Peyer's patch (tissue), 4 donors: ENCODE measurements around the gene NFATC3. TPM values are rescaled to one million over a fixed set of nuclear protein-coding genes. Genes with fewer than 3 reads are reported as not detected.
A peak's percentile ranks its signal among the peaks of the same experiment; 100 is the strongest.

Experiments
- DNase-seq, 3 donors: peaks; one replicate each; pipeline ENCODE4 v3.0.0-alpha.2; 2017 to 2019
- H3K27ac ChIP-seq, 4 donors: fragments of 200-600 bp; sonication (generic); one replicate each; pipeline ENCODE4 v1.5.1; 2016 to 2019
- H3K27me3 ChIP-seq, 2 donors: fragments of 200-600 bp; sonication (generic); one replicate each; pipeline ENCODE4 v1.5.1; 2019
- H3K36me3 ChIP-seq, 3 donors: fragments of 200-600 bp; sonication (generic); one replicate each; pipeline ENCODE4 v1.5.1; 2016 to 2019
- H3K4me1 ChIP-seq, 4 donors: fragments of 200-600 bp; sonication (generic); one replicate each; pipeline ENCODE4 v1.5.1; 2016 to 2019
- H3K4me3 ChIP-seq, 4 donors: fragments of 200-600 bp; sonication (generic); 1 replicate in 3 of 4; 2 replicates in 1 of 4; pipeline ENCODE4 v1.5.1; 2016 to 2019; ENCODE audit warnings: mild to moderate bottlenecking in 1 of 4
- H3K9me3 ChIP-seq, 4 donors: fragments of 200-600 bp; sonication (generic); one replicate each; pipeline ENCODE4 v1.5.1; 2016 to 2019; ENCODE audit warnings: mild to moderate bottlenecking in 1 of 4
- CTCF ChIP-seq, 6 experiments: fragments of 450-650 bp in 4 of 6; fragments of 200-600 bp in 2 of 6; sonication (generic) in 1 of 6; IDR thresholded peaks; one replicate each; pipeline ENCODE4 v1.5.1; 2017 to 2019; ENCODE audit warnings: antibody characterized with exemption in 6 of 6, mild to moderate bottlenecking in 3 of 6, moderate library complexity in 1 of 6
- POLR2A ChIP-seq, 2 donors: fragments of 450-650 bp; IDR thresholded peaks; one replicate each; pipeline ENCODE4 v1.5.1; 2017; ENCODE audit warnings: antibody characterized with exemption in 2 of 2, mild to moderate bottlenecking in 2 of 2, moderate library complexity in 2 of 2
- total RNA-seq, 4 donors: library from RNA; depleted of rRNA; stranded (reverse); fragments of >200 nt; gene quantifications; one replicate each; pipeline ENCODE4 v1.1.0, GENCODE V29; 2016

Gene NFATC3
- total RNA-seq, 4 donors from 2014 or later: 40.5 to 72.0 (median 61.0) TPM

GRCh38 chr16:68255712-68256111 is 170.5 kb downstream of the NFATC3 start:
- DNase-seq: no peak
- Histone ChIP-seq H3K4me1 (peaks cover 0 to 15% (median 9%) of the 10 kb centered on the region in 4 donors), H3K27ac (no peak overlapping the region), H3K36me3 (peaks cover 0 to 45% (median 0%) of the 10 kb centered on the region in 3 donors), H3K4me3 (no peak overlapping the region), H3K9me3 (no peaks in the 10 kb centered on the region), H3K27me3 (no peaks in the 10 kb centered on the region)
- TF ChIP-seq POLR2A (IDR thresholded peaks at IDR 0.05): no peak
- TF ChIP-seq CTCF (IDR thresholded peaks at IDR 0.05): no peak

- no peak overlapping the region for H3K4me3 ChIP-seq
- peak in 2 of 3 donors; percentile 75 to 77 for DNase-seq
- peaks cover 0 to 33% (median 0%) of the 10 kb centered on the region in 3 donors for H3K36me3 ChIP-seq
- H3K27me3 ChIP-seq: no peaks in the 10 kb centered on the region
- peak overlapping the region; percentile 64 to 79 (median 71) for H3K27ac ChIP-seq
- H3K9me3 ChIP-seq: no peaks in the 10 kb centered on the region
- TF ChIP-seq CTCF (IDR thresholded peaks at IDR 0.05): no peak
- TF ChIP-seq POLR2A (IDR thresholded peaks at IDR 0.05): no peak
- H3K4me1 ChIP-seq: peaks cover 0 to 15% (median 9%) of the 10 kb centered on the region in 4 donors
Measured at GRCh38 chr16:68257251-68257905, 172.2 kb downstream of the NFATC3 start.

GRCh38 chr16:68257906-68258800 is 173.0 kb downstream of the NFATC3 start:
- TF ChIP-seq POLR2A (IDR thresholded peaks at IDR 0.05) (peak in 1 of 2 donors; percentile 13), CTCF (IDR thresholded peaks at IDR 0.05) (no peak)
- H3K27ac ChIP-seq: peak overlapping the region; percentile 64 to 79 (median 71)
- no peaks in the 10 kb centered on the region for H3K27me3 ChIP-seq

GRCh38 chr16:68259007-68259825 is 174.0 kb downstream of the NFATC3 start:
- Histone ChIP-seq H3K9me3 (no peaks in the 10 kb centered on the region), H3K27me3 (no peaks in the 10 kb centered on the region), H3K4me3 (no peak overlapping the region), H3K36me3 (peaks cover 0 to 33% (median 0%) of the 10 kb centered on the region in 3 donors), H3K27ac (no peak overlapping the region), H3K4me1 (peaks cover 0 to 19% (median 11%) of the 10 kb centered on the region in 4 donors)
- no peak for TF ChIP-seq CTCF (IDR thresholded peaks at IDR 0.05)
- no peak for TF ChIP-seq POLR2A (IDR thresholded peaks at IDR 0.05)
- no peak for DNase-seq

More at GRCh38 chr16:68257906-68258800, 173.0 kb downstream of the NFATC3 start:
- peaks cover 0 to 15% (median 9%) of the 10 kb centered on the region in 4 donors for H3K4me1 ChIP-seq
- H3K36me3 ChIP-seq: peaks cover 0 to 33% (median 0%) of the 10 kb centered on the region in 3 donors
- no peaks in the 10 kb centered on the region for H3K9me3 ChIP-seq
- no peak overlapping the region for H3K4me3 ChIP-seq
- DNase-seq: peak; percentile 33 to 79 (median 77)

- H3K4me3 ChIP-seq: peak overlapping the region; percentile 81 to 91 (median 82)
- no peak for DNase-seq
- H3K27me3 ChIP-seq: no peaks in the 10 kb centered on the region
- H3K36me3 ChIP-seq: peaks cover 0 to 17% (median 0%) of the 10 kb centered on the region in 3 donors
- H3K9me3 ChIP-seq: no peaks in the 10 kb centered on the region
- no peak for TF ChIP-seq CTCF (IDR thresholded peaks at IDR 0.05)
- TF ChIP-seq POLR2A (IDR thresholded peaks at IDR 0.05): no peak
- H3K4me1 ChIP-seq: peaks cover 0 to 32% (median 9%) of the 10 kb centered on the region in 4 donors
- H3K27ac ChIP-seq: peak overlapping the region; percentile 96 to 99 (median 98)
Measured at GRCh38 chr16:68263559-68264127, 178.5 kb downstream of the NFATC3 start.
